H1 (cell line): ENCODE data around the gene NECTIN1. TPM values are rescaled to one million over a fixed set of nuclear protein-coding genes. Genes with fewer than 3 reads are reported as not detected.

Source experiments
- HDAC2 ChIP-seq, 2 experiments: fragments of 300-600 bp in 1 of 2; sonication (generic) in 1 of 2; IDR thresholded peaks; 2 replicates each; pipeline ENCODE4 v1.6.1; 2011 to 2012; ENCODE audit warnings: low read depth in 2 of 2, low read length in 2 of 2, mild to moderate bottlenecking in 2 of 2, moderate library complexity in 2 of 2, borderline replicate concordance in 1 of 2, inconsistent platforms in 1 of 2
- SIX5 ChIP-seq: IDR thresholded peaks from 2 replicates; pipeline ENCODE4 v1.6.1; 2011; ENCODE audit warnings: mild to moderate bottlenecking, low read depth, low read length
- polyA plus RNA-seq, 7 experiments: library from polyadenylated mRNA; depleted of rRNA in 3 of 7; stranded (reverse) in 5 of 7; unstranded in 2 of 7; fragments of >200 nt in 5 of 7; fragments of 200-250 nt in 2 of 7; gene quantifications; 1 replicate in 5 of 7; 2 replicates in 1 of 7; 4 replicates in 1 of 7; pipeline versions ENCODE4 v1.2.1 to v1.2.3, GENCODE V29; 2011 to 2013; ENCODE audit warnings: missing spikeins in 2 of 7, mixed read lengths in 2 of 7
- total RNA-seq: library from RNA; stranded (reverse); fragmentation: NEBNext Ultra II Directional; extraction: Animal tissue kit (Norgen Biotek cat#: 25700); gene quantifications from 2 replicates; pipeline ENCODE4 v1.2.1, GENCODE V29; 2021

NECTIN1 gene
- total and polyA plus RNA-seq, 2 of the 8 experiments (the other 6 are each of a cell fraction or from before 2014, with no cell fraction given), result 43.2 to 97.7 TPM

- TF ChIP-seq SIX5 (no peak), HDAC2 (IDR thresholded peaks at IDR 0.05; ENCODE audit: borderline replicate concordance in 1 of 2, low read depth in 2 of 2, low read length in 2 of 2) (no peak)
These were observed 23.0 kb downstream of the NECTIN1 start (continued) for GRCh38 chr11:119706029-119706428.
